WTC11 (cell line): Measurements from ENCODE around the gene CFAP74. TPM values are rescaled to one million over a fixed set of nuclear protein-coding genes. Genes with fewer than 3 reads are reported as not detected.
A peak's percentile ranks its signal among the peaks of the same experiment; 100 is the strongest.

Experiments
- ATAC-seq: fragments of 200-7000 bp; cut with Tn5 transposase; 2 replicates; pipeline ENCODE4 v1.10.0; 2021; ENCODE audit warnings: mild to moderate bottlenecking, moderate library complexity
- CTCF ChIA-PET: fragments of 300-600 bp; sonication (Branson Sonifier 250); formaldehyde crosslinking; loops from one replicate; lab custom pipeline; 2021; ENCODE audit warnings: antibody characterized with exemption; lab: Charles Lee
- POLR2A ChIA-PET: fragments of 350-600 bp; sonication (Branson Sonifier 250); formaldehyde crosslinking; loops from one replicate; lab custom pipeline; 2021; ENCODE audit warnings: antibody characterized with exemption; lab: Charles Lee
- DNase-seq: peaks from one replicate; pipeline ENCODE4 v3.0.0; 2021; ENCODE audit warnings: low spot score
- H3K27ac Mint-ChIP-seq: 2 replicates; pipeline ENCODE4 v1.8.0; 2021; ENCODE audit warnings: mixed read lengths
- H3K27me3 Mint-ChIP-seq: 2 replicates; pipeline ENCODE4 v1.8.0; 2021; ENCODE audit warnings: low read depth, mild to moderate bottlenecking, moderate library complexity, mixed read lengths
- H3K36me3 Mint-ChIP-seq: 2 replicates; pipeline ENCODE4 v1.8.0; 2021; ENCODE audit warnings: mixed read lengths
- H3K4me1 Mint-ChIP-seq: 2 replicates; pipeline ENCODE4 v1.8.0; 2022; ENCODE audit warnings: mixed read lengths
- H3K4me3 Mint-ChIP-seq: 2 replicates; pipeline ENCODE4 v1.8.0; 2021; ENCODE audit warnings: mild to moderate bottlenecking, moderate library complexity, mixed read lengths
- H3K9me3 Mint-ChIP-seq: 2 replicates; pipeline ENCODE4 v1.8.0; 2021; ENCODE audit warnings: mixed read lengths
- ATF2 ChIP-seq: sonication (generic); formaldehyde crosslinking; IDR thresholded peaks from 2 replicates; pipeline ENCODE4 v1.8.1; 2022; ENCODE audit warnings: low read depth, missing genetic modification reagents, borderline replicate concordance
- CTCF ChIP-seq: fragments of 200-600 bp; IDR thresholded peaks from 2 replicates; pipeline ENCODE4 v1.8.0; 2022; ENCODE audit warnings: antibody characterized with exemption
- ELF4 ChIP-seq: sonication (generic); formaldehyde crosslinking; IDR thresholded peaks from 2 replicates; pipeline ENCODE4 v1.8.1; 2022; ENCODE audit warnings: low read depth, mild to moderate bottlenecking, moderate library complexity, missing genetic modification reagents
- ETV6 ChIP-seq: sonication (generic); formaldehyde crosslinking; IDR thresholded peaks from 2 replicates; pipeline ENCODE4 v1.8.1; 2022; ENCODE audit warnings: mild to moderate bottlenecking, missing genetic modification reagents
- FOXJ3 ChIP-seq: sonication (generic); formaldehyde crosslinking; IDR thresholded peaks from 2 replicates; pipeline ENCODE4 v1.9.0; 2021; ENCODE audit warnings: missing genetic modification reagents, mild to moderate bottlenecking, borderline replicate concordance
- FOXP1 ChIP-seq: sonication (generic); formaldehyde crosslinking; IDR thresholded peaks from 2 replicates; pipeline ENCODE4 v1.8.0; 2022; ENCODE audit warnings: missing genetic modification reagents, mild to moderate bottlenecking, moderate library complexity, borderline replicate concordance
- GTF2I ChIP-seq: fragments of 250-450 bp; sonication (Bioruptor Pico); conservative IDR thresholded peaks from 2 replicates; pipeline ENCODE4 v1.4.0; 2021; ENCODE audit warnings: mild to moderate bottlenecking
- JAZF1 ChIP-seq: fragments of 250-450 bp; sonication (Bioruptor Pico); IDR thresholded peaks from 2 replicates; pipeline ENCODE4 v1.9.0; 2021; ENCODE audit warnings: moderate library complexity, mild to moderate bottlenecking, inconsistent platforms
- JUN ChIP-seq: sonication (generic); formaldehyde crosslinking; IDR thresholded peaks from 2 replicates; pipeline ENCODE4 v1.8.0; 2023; ENCODE audit warnings: mild to moderate bottlenecking, missing genetic modification reagents
- KAT7 ChIP-seq: sonication (generic); formaldehyde crosslinking; IDR thresholded peaks from 2 replicates; pipeline ENCODE4 v1.8.1; 2023; ENCODE audit warnings: missing genetic modification reagents, mild to moderate bottlenecking, borderline replicate concordance
- MYBL2 ChIP-seq: sonication (generic); formaldehyde crosslinking; IDR thresholded peaks from 2 replicates; pipeline ENCODE4 v1.8.1; 2023; ENCODE audit warnings: mild to moderate bottlenecking, moderate library complexity, missing genetic modification reagents
- NFATC4 ChIP-seq: fragments of 250-450 bp; sonication (Bioruptor Pico); IDR thresholded peaks from 2 replicates; pipeline ENCODE4 v1.9.0; 2021; ENCODE audit warnings: mild to moderate bottlenecking
- NFE2L1 ChIP-seq: sonication (generic); formaldehyde crosslinking; IDR thresholded peaks from 2 replicates; pipeline ENCODE4 v1.8.1; 2023; ENCODE audit warnings: missing genetic modification reagents
- NFYB ChIP-seq: sonication (generic); formaldehyde crosslinking; conservative IDR thresholded peaks from 2 replicates; pipeline ENCODE4 v1.8.0; 2022; ENCODE audit warnings: low read depth, missing genetic modification reagents
- RELA ChIP-seq: sonication (generic); formaldehyde crosslinking; IDR thresholded peaks from 2 replicates; pipeline ENCODE4 v1.8.1; 2022; ENCODE audit warnings: missing genetic modification reagents, mild to moderate bottlenecking, borderline replicate concordance
- SP1 ChIP-seq: sonication (generic); formaldehyde crosslinking; conservative IDR thresholded peaks from 2 replicates; pipeline ENCODE4 v1.8.1; 2022; ENCODE audit warnings: missing genetic modification reagents
- TCF7 ChIP-seq: sonication (generic); formaldehyde crosslinking; IDR thresholded peaks from 2 replicates; pipeline ENCODE4 v1.8.0; 2022; ENCODE audit warnings: mild to moderate bottlenecking, low read depth, missing genetic modification reagents, moderate library complexity
- TP53 ChIP-seq: sonication (generic); formaldehyde crosslinking; IDR thresholded peaks from 2 replicates; pipeline ENCODE4 v1.8.1; 2023; ENCODE audit warnings: mild to moderate bottlenecking, missing genetic modification reagents
- ZNF396 ChIP-seq: fragments of 250-450 bp; sonication (Bioruptor Pico); IDR thresholded peaks from 2 replicates; pipeline ENCODE4 v1.8.0; 2021; ENCODE audit warnings: mild to moderate bottlenecking, moderate library complexity, borderline replicate concordance
- total RNA-seq: library from RNA; stranded (reverse); gene quantifications from 3 replicates; pipeline ENCODE4 v1.2.3, GENCODE V29; 2021
- TF ChIP-seq, protein P1 (sequence below): sonication (generic); formaldehyde crosslinking; IDR thresholded peaks from 2 replicates; pipeline ENCODE4 v1.8.1; 2023; ENCODE audit warnings: mild to moderate bottlenecking, moderate library complexity, missing genetic modification reagents
- TF ChIP-seq, protein P2 (sequence below): sonication (generic); formaldehyde crosslinking; IDR thresholded peaks from 2 replicates; pipeline ENCODE4 v1.8.0; 2022; ENCODE audit warnings: missing genetic modification reagents
- TF ChIP-seq, protein P3 (sequence below): sonication (generic); formaldehyde crosslinking; IDR thresholded peaks from 2 replicates; pipeline ENCODE4 v1.8.1; 2023; ENCODE audit warnings: mild to moderate bottlenecking, missing genetic modification reagents
- TF ChIP-seq, protein P4 (sequence below): sonication (generic); formaldehyde crosslinking; IDR thresholded peaks from 2 replicates; pipeline ENCODE4 v1.8.1; 2022; ENCODE audit warnings: low read depth, mild to moderate bottlenecking, moderate library complexity, missing genetic modification reagents, borderline replicate concordance

CFAP74 gene
- total RNA-seq, 1 experiment from 2014 or later: 0.35 TPM

GRCh38 chr1:2044510-2045319 is 41.1 kb upstream of the CFAP74 start:
- Mint-ChIP-seq H3K27me3 (peaks cover 13% of the 10 kb centered on the region; the same call in 1 of the 2 replicates), H3K4me3 (peak overlapping the region; percentile 27), H3K27ac (no peak overlapping the region), H3K36me3 (no peaks in the 10 kb centered on the region), H3K4me1 (peaks cover 23% of the 10 kb centered on the region), H3K9me3 (no peaks in the 10 kb centered on the region)
- ATAC-seq (peak; percentile 9), DNase-seq (peak; percentile 80)
- ChIA-PET CTCF (interaction anchor here (0.6 to 12.0 kb wide), 66 partner anchors 9 to 414 kb away, joined by 3 to 312 read pairs (median 6); partner anchors contain the start of genes CALML6, CDK11A, CFAP74 and FAAP20), POLR2A (interaction anchor here (0.6 to 2.3 kb wide), 4 partner anchors 12 to 96 kb away, joined by 3 to 11 read pairs (median 4); no protein-coding TSS in a partner anchor)
- TF ChIP-seq MYBL2 (CRISPR knock-in tag) (peak; percentile 59; the same call in 1 of the 2 replicates), JUN (CRISPR knock-in tag) (no peak), NFYB (no peak), JAZF1 (CRISPR knock-in tag) (no peak), CTCF (peak; percentile 94), ATF2 (CRISPR knock-in tag) (0 out of 2 replicates have a peak, but pooled peaks have one; percentile 33), KAT7 (no peak), TP53 (CRISPR knock-in tag) (no peak), SP1 (CRISPR knock-in tag) (peak; percentile 59), ELF4 (no peak), FOXP1 (peak; percentile 74; the same call in 1 of the 2 replicates), ZNF396 (no peak), RELA (CRISPR knock-in tag) (no peak), FOXJ3 (CRISPR knock-in tag) (no peak), NFE2L1 (0 out of 2 replicates have a peak, but pooled peaks have one; percentile 30), GTF2I (CRISPR knock-in tag) (no peak), TCF7 (CRISPR knock-in tag) (0 out of 2 replicates have a peak, but pooled peaks have one; percentile 52), ETV6 (CRISPR knock-in tag) (peak; percentile 59), NFATC4 (CRISPR knock-in tag) (no peak)
- TF ChIP-seq, protein P1, sequence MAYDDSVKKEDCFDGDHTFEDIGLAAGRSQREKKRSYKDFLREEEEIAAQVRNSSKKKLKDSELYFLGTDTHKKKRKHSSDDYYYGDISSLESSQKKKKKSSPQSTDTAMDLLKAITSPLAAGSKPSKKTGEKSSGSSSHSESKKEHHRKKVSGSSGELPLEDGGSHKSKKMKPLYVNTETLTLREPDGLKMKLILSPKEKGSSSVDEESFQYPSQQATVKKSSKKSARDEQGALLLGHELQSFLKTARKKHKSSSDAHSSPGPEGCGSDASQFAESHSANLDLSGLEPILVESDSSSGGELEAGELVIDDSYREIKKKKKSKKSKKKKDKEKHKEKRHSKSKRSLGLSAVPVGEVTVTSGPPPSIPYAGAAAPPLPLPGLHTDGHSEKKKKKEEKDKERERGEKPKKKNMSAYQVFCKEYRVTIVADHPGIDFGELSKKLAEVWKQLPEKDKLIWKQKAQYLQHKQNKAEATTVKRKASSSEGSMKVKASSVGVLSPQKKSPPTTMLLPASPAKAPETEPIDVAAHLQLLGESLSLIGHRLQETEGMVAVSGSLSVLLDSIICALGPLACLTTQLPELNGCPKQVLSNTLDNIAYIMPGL (CRISPR knock-in tag): peak; percentile 64
- TF ChIP-seq, protein P2, sequence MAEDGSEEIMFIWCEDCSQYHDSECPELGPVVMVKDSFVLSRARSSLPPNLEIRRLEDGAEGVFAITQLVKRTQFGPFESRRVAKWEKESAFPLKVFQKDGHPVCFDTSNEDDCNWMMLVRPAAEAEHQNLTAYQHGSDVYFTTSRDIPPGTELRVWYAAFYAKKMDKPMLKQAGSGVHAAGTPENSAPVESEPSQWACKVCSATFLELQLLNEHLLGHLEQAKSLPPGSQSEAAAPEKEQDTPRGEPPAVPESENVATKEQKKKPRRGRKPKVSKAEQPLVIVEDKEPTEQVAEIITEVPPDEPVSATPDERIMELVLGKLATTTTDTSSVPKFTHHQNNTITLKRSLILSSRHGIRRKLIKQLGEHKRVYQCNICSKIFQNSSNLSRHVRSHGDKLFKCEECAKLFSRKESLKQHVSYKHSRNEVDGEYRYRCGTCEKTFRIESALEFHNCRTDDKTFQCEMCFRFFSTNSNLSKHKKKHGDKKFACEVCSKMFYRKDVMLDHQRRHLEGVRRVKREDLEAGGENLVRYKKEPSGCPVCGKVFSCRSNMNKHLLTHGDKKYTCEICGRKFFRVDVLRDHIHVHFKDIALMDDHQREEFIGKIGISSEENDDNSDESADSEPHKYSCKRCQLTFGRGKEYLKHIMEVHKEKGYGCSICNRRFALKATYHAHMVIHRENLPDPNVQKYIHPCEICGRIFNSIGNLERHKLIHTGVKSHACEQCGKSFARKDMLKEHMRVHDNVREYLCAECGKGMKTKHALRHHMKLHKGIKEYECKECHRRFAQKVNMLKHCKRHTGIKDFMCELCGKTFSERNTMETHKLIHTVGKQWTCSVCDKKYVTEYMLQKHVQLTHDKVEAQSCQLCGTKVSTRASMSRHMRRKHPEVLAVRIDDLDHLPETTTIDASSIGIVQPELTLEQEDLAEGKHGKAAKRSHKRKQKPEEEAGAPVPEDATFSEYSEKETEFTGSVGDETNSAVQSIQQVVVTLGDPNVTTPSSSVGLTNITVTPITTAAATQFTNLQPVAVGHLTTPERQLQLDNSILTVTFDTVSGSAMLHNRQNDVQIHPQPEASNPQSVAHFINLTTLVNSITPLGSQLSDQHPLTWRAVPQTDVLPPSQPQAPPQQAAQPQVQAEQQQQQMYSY: no peak
- TF ChIP-seq, protein P3, sequence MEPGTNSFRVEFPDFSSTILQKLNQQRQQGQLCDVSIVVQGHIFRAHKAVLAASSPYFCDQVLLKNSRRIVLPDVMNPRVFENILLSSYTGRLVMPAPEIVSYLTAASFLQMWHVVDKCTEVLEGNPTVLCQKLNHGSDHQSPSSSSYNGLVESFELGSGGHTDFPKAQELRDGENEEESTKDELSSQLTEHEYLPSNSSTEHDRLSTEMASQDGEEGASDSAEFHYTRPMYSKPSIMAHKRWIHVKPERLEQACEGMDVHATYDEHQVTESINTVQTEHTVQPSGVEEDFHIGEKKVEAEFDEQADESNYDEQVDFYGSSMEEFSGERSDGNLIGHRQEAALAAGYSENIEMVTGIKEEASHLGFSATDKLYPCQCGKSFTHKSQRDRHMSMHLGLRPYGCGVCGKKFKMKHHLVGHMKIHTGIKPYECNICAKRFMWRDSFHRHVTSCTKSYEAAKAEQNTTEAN (CRISPR knock-in tag): peak; percentile 31; the same call in 1 of the 2 replicates
- TF ChIP-seq, protein P4, sequence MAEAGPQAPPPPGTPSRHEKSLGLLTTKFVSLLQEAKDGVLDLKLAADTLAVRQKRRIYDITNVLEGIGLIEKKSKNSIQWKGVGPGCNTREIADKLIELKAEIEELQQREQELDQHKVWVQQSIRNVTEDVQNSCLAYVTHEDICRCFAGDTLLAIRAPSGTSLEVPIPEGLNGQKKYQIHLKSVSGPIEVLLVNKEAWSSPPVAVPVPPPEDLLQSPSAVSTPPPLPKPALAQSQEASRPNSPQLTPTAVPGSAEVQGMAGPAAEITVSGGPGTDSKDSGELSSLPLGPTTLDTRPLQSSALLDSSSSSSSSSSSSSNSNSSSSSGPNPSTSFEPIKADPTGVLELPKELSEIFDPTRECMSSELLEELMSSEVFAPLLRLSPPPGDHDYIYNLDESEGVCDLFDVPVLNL (CRISPR knock-in tag): no peak
